Lung (tissue), 16 donors: ENCODE results near the gene TAF7L. TPM values are rescaled to one million over a fixed set of nuclear protein-coding genes. Genes with fewer than 3 reads are reported as not detected.
"Not testable (repeated sequence)": the region's sequence is repeated elsewhere in the genome, so short reads cannot be mapped to it uniquely, and the experiment has no call there.

ENCODE experiments used
- ATAC-seq: fragments of 200-7000 bp; cut with Tn5 transposase; one replicate; pipeline ENCODE4 v1.9.1; 2020; ENCODE audit warnings: moderate number of reproducible peaks; ENCODE audit not compliant: insufficient read depth, low FRiP score
- DNase-seq, 3 donors: peaks; one replicate each; pipeline ENCODE4 v3.0.0-alpha.2; 2013 to 2017
- H3K27ac ChIP-seq, 2 donors: one replicate each; pipeline ENCODE4 v1.5.1; 2013; ENCODE audit warnings: mild to moderate bottlenecking in 2 of 2, moderate library complexity in 2 of 2, control low read depth in 1 of 2, inconsistent platforms in 1 of 2, low read depth in 1 of 2, low read length in 1 of 2
- H3K27me3 ChIP-seq, 3 donors: one replicate each; pipeline ENCODE4 v1.5.1; 2013; ENCODE audit warnings: low read length in 2 of 3; ENCODE audit not compliant: control insufficient read depth in 3 of 3, insufficient read depth in 3 of 3
- H3K36me3 ChIP-seq, 4 donors: one replicate each; pipeline ENCODE4 v1.5.1; 2013; ENCODE audit warnings: low read length in 4 of 4, mild to moderate bottlenecking in 1 of 4, moderate library complexity in 1 of 4; ENCODE audit not compliant: control insufficient read depth in 4 of 4, insufficient read depth in 4 of 4
- H3K4me1 ChIP-seq, 5 donors: one replicate each; pipeline ENCODE4 v1.5.1; 2013; ENCODE audit warnings: low read length in 5 of 5, mild to moderate bottlenecking in 2 of 5, moderate library complexity in 1 of 5; ENCODE audit not compliant: control insufficient read depth in 5 of 5, insufficient read depth in 5 of 5
- H3K4me3 ChIP-seq: one replicate; pipeline ENCODE4 v1.5.1; 2013; ENCODE audit warnings: mild to moderate bottlenecking, control low read depth, moderate library complexity
- H3K9ac ChIP-seq, 2 donors: one replicate each; pipeline ENCODE4 v1.5.1; 2013; ENCODE audit warnings: low read length in 2 of 2, control low read depth in 1 of 2; ENCODE audit not compliant: insufficient read depth in 1 of 2
- H3K9me3 ChIP-seq, 4 donors: one replicate each; pipeline ENCODE4 v1.5.1; 2013; ENCODE audit warnings: low read length in 3 of 4, mild to moderate bottlenecking in 1 of 4, moderate library complexity in 1 of 4; ENCODE audit not compliant: control insufficient read depth in 4 of 4, insufficient read depth in 3 of 4
- WGBS, 2 donors: extraction: QIAGEN DNeasy Blood & Tissue Kit; methylation state at CpG; one replicate each; pipeline ENCODE4 v1.1.7; 2013; 5-methylcytosine and 5-hydroxymethylcytosine counted together
- long read RNA-seq, 5 donors: transcript quantifications; one replicate each; lab custom pipeline, GENCODE V29; 2026
- polyA plus RNA-seq, 2 donors: library from polyadenylated mRNA; stranded (reverse); fragments of 200-250 nt; gene quantifications; one replicate each; pipeline ENCODE4 v1.2.1, GENCODE V29; 2013
- total RNA-seq, 2 donors: library from RNA; depleted of rRNA in 1 of 2; stranded (reverse); fragments of >200 nt in 1 of 2; gene quantifications; one replicate each; pipeline ENCODE4 v1.2.1, GENCODE V29; 2014 to 2021
- TF ChIP-seq, protein P1 (sequence below): IDR thresholded peaks from 2 replicates; pipeline ENCODE4 v1.5.1; 2012; ENCODE audit warnings: mild to moderate bottlenecking; ENCODE audit errors: control extremely low read depth, extremely low read depth
- donor health status: control.
- donor health status: control.
- donor health status: Bipolar disorder and iron deficiency.
- donor health status: healthy.
- donor health status: DM: yes; HTN: yes; CAD: no.

Gene TAF7L, protein sequence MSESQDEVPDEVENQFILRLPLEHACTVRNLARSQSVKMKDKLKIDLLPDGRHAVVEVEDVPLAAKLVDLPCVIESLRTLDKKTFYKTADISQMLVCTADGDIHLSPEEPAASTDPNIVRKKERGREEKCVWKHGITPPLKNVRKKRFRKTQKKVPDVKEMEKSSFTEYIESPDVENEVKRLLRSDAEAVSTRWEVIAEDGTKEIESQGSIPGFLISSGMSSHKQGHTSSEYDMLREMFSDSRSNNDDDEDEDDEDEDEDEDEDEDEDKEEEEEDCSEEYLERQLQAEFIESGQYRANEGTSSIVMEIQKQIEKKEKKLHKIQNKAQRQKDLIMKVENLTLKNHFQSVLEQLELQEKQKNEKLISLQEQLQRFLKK
- total RNA-seq, result under 1 TPM; 0.20 to 0.21 TPM
- under 1 TPM; 0.06 TPM for polyA plus RNA-seq
- long read RNA-seq, donor 1, result 0 reads
- long read RNA-seq, donor 2, result 0 reads
- long read RNA-seq, donor 3, result 0 reads
- long read RNA-seq, donor 4, result 0 reads
- long read RNA-seq, donor 5, result 0 reads

DNA sequence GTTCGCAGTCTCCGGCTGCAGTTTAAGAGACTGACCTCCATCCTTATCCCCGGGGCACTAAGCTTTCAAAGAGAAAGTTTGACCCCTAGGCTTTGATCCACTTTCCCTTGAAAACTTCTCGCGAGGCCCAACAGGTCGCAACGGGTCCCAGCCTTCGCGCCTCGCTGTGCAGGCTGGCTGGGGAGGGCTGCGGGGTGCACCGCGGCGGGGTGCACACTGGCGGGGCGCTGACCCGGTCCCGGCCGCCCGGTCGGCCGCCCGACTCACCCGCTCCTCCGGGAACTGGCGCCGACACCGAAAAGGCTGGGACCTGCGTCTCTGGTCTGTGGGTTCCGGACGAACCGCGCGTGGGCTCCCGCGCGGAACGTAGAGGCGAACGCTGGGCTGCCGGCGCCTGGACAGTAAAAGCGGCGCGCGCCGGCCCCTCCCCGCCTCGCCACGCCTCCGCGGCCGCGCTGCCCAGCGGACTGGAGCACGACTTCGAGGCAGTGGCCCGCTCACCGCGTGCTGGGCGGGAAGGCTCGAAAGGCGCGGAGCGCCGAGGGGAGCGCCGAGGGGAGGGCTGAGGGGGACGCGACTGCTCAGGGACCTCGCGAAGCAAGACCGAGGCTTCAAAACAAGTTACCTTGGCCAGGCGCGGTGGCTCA, at the start of gene TAF7L:
TSS of gene TAF7L (minus strand) at position 378 of the 647 bp plus-strand sequence. CDS start 3,791 bp downstream, outside the sequence.
- ATAC-seq (no peak), DNase-seq (peak; percentile 2 to 15 (median 9))
- Histone ChIP-seq H3K4me3 (no peak within 1 kb of the TSS), H3K9me3 (no peaks in the 10 kb centered on the region), H3K27me3 (peaks cover 0 to 2% (median 0%) of the 10 kb centered on the region in 3 donors), H3K27ac (no peak within 1 kb of the TSS), H3K4me1 (peaks cover 0 to 4% (median 0%) of the 10 kb centered on the region in 5 donors), H3K36me3 (no peaks in the 10 kb centered on the region), H3K9ac (no peak within 1 kb of the TSS)
- TF ChIP-seq, protein P1, sequence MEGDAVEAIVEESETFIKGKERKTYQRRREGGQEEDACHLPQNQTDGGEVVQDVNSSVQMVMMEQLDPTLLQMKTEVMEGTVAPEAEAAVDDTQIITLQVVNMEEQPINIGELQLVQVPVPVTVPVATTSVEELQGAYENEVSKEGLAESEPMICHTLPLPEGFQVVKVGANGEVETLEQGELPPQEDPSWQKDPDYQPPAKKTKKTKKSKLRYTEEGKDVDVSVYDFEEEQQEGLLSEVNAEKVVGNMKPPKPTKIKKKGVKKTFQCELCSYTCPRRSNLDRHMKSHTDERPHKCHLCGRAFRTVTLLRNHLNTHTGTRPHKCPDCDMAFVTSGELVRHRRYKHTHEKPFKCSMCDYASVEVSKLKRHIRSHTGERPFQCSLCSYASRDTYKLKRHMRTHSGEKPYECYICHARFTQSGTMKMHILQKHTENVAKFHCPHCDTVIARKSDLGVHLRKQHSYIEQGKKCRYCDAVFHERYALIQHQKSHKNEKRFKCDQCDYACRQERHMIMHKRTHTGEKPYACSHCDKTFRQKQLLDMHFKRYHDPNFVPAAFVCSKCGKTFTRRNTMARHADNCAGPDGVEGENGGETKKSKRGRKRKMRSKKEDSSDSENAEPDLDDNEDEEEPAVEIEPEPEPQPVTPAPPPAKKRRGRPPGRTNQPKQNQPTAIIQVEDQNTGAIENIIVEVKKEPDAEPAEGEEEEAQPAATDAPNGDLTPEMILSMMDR, result no peak
- WGBS, 2 donors, result 20 to 52% methylated on average over 42 to 75 of the region's 75 CpGs

DNA sequence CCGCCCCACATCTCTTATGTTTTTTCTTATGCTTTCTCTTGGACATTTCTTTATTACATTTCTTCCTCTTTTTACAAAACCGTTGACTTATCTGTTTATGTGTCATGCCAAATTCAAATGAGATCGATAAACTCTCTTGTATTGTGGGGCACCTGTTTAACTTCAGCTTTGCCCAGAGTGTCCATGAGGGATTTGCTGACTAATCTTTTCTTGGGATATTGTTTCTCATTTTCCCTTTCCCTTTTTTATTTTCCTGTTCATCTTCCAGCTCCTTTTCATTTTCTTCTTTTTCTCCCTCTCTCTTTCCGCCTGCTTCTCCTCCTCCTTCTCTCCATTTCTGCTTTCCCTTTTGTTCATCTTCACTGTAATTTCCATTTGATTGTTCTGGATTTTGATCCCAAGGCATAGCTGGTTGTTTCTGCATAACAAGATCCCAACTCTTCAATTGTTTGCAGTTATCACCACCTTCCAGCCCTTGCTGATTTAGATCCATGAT, 46.7 kb upstream of the TAF7L start:
- TF ChIP-seq, protein P1, result no peak
- Histone ChIP-seq H3K4me3 (no peak overlapping the region), H3K9ac (no peak overlapping the region), H3K36me3 (no peaks in the 10 kb centered on the region), H3K27me3 (no peaks in the 10 kb centered on the region), H3K9me3 (no peaks in the 10 kb centered on the region), H3K27ac (no peak overlapping the region), H3K4me1 (no peaks in the 10 kb centered on the region)
- DNase-seq, result no peak
- no peak for ATAC-seq
- 76 to 78% methylated on average over 4 of the region's 4 CpGs for WGBS, 2 donors

DNA sequence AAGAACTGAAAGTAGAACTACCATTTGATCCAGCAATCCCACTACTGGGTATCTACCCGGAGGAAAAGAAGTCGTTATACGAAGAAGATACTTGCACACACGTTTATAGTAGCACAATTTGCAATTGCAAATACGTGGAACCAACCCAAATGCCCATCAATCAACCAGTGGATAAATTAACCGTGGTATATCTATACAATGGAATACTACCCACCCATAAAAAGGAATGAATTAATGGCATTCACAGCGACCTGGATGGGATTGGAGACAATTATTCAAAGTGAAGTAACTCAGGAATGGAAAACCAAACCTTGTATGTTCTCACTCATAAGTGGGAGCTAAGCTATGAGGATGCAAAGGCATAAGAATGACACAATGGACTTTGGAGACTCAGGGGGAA, 43.2 kb upstream of the TAF7L start:
- ATAC-seq, H3K4me3 ChIP-seq, DNase-seq, H3K27ac ChIP-seq, H3K9ac ChIP-seq, H3K9me3 ChIP-seq, H3K36me3 ChIP-seq, H3K27me3 ChIP-seq, H3K4me1 ChIP-seq: not testable (repeated sequence)
- 69 to 90% methylated on average over 7 of the region's 7 CpGs for WGBS, 2 donors

DNA sequence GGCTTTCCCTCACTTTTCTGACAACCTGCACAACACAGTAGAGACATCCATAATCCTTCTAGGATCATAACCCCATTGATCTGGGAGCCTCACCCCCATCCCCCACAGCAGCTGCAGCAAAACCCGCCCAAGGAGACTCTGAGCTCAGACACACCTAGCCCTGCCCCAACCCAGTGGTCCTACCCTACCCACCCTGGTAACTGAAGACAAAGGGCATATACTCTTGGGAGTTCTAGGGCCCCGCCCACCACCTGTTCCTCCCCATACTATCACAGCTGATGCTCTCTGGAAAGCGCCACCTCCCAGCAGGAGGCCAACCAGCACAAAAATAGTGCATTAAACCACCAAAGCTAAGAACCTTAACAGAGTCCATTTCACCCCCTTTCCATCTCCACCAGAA, 35.5 kb upstream of the TAF7L start:
- not testable (repeated sequence) for H3K9ac ChIP-seq, H3K27ac ChIP-seq, H3K4me3 ChIP-seq, H3K9me3 ChIP-seq, DNase-seq, H3K27me3 ChIP-seq, H3K36me3 ChIP-seq, ATAC-seq, H3K4me1 ChIP-seq
- 61 to 90% methylated on average over 3 of the region's 3 CpGs for WGBS, 2 donors
